SK-N-SH treated with all-trans-retinoic acid at 6 μM for 48 hours (cell line): Measurements from ENCODE around the gene TIGD3.

ENCODE experiments used
- ARNTL ChIP-seq: fragments of 450-650 bp; formaldehyde crosslinking; IDR thresholded peaks from 2 replicates; pipeline ENCODE4 v1.5.0; 2020; ENCODE audit warnings: low read depth, mild to moderate bottlenecking, moderate library complexity, borderline replicate concordance
- CREB5 ChIP-seq: fragments of 250-450 bp; sonication (Bioruptor Pico); IDR thresholded peaks from 2 replicates; pipeline ENCODE4 v1.5.1; 2020; ENCODE audit warnings: low read depth, mild to moderate bottlenecking, moderate library complexity
- CSDC2 ChIP-seq: fragments of 250-450 bp; sonication (Bioruptor Pico); IDR thresholded peaks from 2 replicates; pipeline ENCODE4 v1.5.0; 2020; ENCODE audit warnings: mild to moderate bottlenecking, moderate library complexity
- GLIS3 ChIP-seq: fragments of 250-450 bp; sonication (Bioruptor Pico); IDR thresholded peaks from 2 replicates; pipeline ENCODE4 v1.5.0; 2020; ENCODE audit warnings: mild to moderate bottlenecking, moderate library complexity
- OSR1 ChIP-seq: fragments of 250-450 bp; sonication (Bioruptor Pico); IDR thresholded peaks from 2 replicates; pipeline ENCODE4 v1.8.0; 2022; ENCODE audit warnings: moderate library complexity, mild to moderate bottlenecking, inconsistent platforms
- PATZ1 ChIP-seq: fragments of 250-450 bp; sonication (Bioruptor Pico); IDR thresholded peaks from 2 replicates; pipeline ENCODE4 v1.8.0; 2020; ENCODE audit warnings: mild to moderate bottlenecking, moderate library complexity, borderline replicate concordance
- RARB ChIP-seq: fragments of 250-450 bp; sonication (Bioruptor Pico); IDR thresholded peaks from 2 replicates; pipeline ENCODE4 v1.8.0; 2021; ENCODE audit warnings: mild to moderate bottlenecking, moderate library complexity
- TCF4 ChIP-seq: fragments of 250-450 bp; sonication (Bioruptor Pico); IDR thresholded peaks from 2 replicates; pipeline ENCODE4 v1.8.0; 2021; ENCODE audit warnings: mild to moderate bottlenecking, moderate library complexity, borderline replicate concordance
- TOX ChIP-seq: fragments of 250-450 bp; sonication (Bioruptor Pico); IDR thresholded peaks from 2 replicates; pipeline ENCODE4 v1.8.0; 2021; ENCODE audit warnings: mild to moderate bottlenecking, moderate library complexity, borderline replicate concordance
- TSHZ2 ChIP-seq: fragments of 250-450 bp; sonication (Bioruptor Pico); IDR thresholded peaks from 2 replicates; pipeline ENCODE4 v1.5.0; 2020; ENCODE audit warnings: mild to moderate bottlenecking, moderate library complexity
- ZC3H10 ChIP-seq: fragments of 250-450 bp; sonication (Bioruptor Pico); IDR thresholded peaks from 2 replicates; pipeline ENCODE4 v1.5.1; 2021; ENCODE audit warnings: mild to moderate bottlenecking, moderate library complexity
- ZFP3 ChIP-seq: fragments of 250-450 bp; sonication (Bioruptor Pico); IDR thresholded peaks from 2 replicates; pipeline ENCODE4 v1.5.0; 2020; ENCODE audit warnings: mild to moderate bottlenecking, moderate library complexity
- ZFP30 ChIP-seq: fragments of 450-650 bp; formaldehyde crosslinking; IDR thresholded peaks from 2 replicates; pipeline ENCODE4 v1.5.0; 2022; ENCODE audit warnings: mild to moderate bottlenecking, moderate library complexity
- ZNF565 ChIP-seq: fragments of 450-650 bp; formaldehyde crosslinking; conservative IDR thresholded peaks from 2 replicates; pipeline ENCODE4 v1.5.0; 2020; ENCODE audit warnings: low read depth, mild to moderate bottlenecking, moderate library complexity

- TF ChIP-seq RARB (CRISPR knock-in tag) (no peak), ZC3H10 (CRISPR knock-in tag) (no peak), TCF4 (CRISPR knock-in tag) (no peak), PATZ1 (no peak), ZFP30 (CRISPR knock-in tag) (no peak), GLIS3 (CRISPR knock-in tag) (no peak), ARNTL (CRISPR knock-in tag) (no peak), CREB5 (CRISPR knock-in tag) (no peak), ZFP3 (no peak), TOX (CRISPR knock-in tag) (no peak), ZNF565 (CRISPR knock-in tag) (no peak), OSR1 (CRISPR knock-in tag) (no peak), TSHZ2 (CRISPR knock-in tag) (no peak), CSDC2 (no peak)
Measured at GRCh38 chr11:65353900-65354264, 669 bp upstream of the TIGD3 start.
